Measurements from ENCODE around the gene TUBAL3.

TUBAL3 gene

DNA sequence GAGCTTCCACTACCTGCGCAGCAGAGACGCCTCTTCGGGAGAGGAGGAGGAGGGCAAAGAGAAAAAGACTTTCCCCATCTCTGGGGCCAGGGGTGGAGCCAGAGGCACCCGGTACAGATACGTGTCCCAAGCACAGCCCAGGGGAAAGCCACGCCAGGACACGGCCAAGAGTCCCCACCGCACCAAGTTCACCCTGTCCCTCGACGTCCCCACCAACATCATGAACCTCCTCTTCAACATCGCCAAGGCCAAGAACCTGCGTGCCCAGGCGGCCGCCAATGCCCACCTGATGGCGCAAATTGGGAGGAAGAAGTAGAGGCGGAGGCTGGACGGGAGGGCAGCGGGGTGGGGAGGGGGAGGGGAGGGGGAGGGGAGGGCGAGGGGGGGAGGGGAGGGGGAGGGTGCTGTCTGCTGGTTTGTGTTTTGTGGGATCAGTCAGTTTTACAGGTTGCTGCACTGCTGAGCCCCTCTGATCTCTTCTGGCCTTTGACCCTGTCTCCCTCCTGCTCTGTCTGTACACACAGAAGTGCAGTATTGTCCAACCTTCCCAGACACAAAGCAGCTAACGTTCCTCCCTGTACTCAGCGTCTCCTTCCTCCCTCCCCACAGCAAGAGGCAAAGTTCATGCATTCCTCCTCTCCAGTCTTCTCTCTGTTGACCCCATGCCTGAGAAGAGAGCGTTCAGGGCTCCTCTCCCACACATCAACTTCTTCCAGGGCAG, 30.6 kb downstream of the TUBAL3 start:
- DNase-seq, result no peak

DNA sequence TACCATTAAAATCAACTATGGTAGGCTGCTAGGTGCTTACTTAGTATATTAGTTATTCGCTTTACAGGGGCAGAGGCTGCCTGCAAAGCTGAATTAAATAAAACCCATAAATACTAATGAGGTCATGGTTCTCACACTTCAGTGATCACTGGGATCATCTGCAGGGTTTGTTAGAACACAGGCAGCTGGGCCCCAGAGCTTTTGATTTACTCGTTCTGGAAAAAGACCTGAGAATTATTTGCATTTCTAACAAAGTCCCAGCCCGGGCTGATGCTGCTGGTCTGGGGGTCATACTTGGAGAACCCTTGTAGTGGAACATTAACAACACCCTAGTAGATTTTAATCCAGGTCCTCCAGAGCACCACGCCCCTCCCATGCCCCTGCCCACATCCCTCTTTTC, 31.3 kb downstream of the TUBAL3 start:
- no peak for DNase-seq

DNA sequence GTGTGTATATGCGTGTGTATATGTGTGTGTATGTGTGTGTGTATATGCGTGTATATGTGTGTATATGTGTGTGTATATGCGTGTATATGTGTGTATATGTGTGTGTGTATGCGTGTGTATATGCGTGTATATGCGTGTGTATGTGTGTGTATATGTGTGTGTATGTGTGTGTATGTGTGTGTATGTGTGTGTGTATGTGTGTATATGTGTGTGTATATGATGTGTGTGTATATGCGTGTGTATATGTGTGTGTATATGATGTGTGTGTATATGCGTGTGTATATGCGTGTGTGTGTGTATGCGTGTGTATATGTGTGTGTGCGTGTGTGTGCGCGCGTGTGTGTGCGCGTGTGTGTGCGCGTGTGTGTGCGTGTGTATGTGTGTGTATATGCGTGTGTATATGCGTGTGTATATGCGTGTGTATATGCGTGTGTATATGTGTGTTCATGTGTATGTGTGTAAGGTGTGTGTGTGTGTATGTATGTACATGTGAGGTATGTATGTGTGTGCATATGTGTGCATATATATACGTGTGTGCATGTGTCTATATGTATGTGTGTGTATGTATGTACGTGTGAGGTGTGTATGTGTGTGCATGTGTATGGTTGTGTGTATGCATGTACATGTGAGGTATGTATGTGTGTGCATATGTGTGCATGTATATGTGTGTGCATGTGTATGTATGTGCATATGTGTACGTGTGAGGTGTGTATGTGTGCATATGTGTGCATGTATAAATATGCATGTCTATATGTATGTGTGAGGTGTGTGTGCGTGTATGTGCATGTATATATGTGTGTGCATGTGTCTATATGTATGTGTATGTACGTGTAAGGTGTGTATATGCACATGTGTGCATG, 33.9 kb downstream of the TUBAL3 start:
- DNase-seq, result no peak

DNA sequence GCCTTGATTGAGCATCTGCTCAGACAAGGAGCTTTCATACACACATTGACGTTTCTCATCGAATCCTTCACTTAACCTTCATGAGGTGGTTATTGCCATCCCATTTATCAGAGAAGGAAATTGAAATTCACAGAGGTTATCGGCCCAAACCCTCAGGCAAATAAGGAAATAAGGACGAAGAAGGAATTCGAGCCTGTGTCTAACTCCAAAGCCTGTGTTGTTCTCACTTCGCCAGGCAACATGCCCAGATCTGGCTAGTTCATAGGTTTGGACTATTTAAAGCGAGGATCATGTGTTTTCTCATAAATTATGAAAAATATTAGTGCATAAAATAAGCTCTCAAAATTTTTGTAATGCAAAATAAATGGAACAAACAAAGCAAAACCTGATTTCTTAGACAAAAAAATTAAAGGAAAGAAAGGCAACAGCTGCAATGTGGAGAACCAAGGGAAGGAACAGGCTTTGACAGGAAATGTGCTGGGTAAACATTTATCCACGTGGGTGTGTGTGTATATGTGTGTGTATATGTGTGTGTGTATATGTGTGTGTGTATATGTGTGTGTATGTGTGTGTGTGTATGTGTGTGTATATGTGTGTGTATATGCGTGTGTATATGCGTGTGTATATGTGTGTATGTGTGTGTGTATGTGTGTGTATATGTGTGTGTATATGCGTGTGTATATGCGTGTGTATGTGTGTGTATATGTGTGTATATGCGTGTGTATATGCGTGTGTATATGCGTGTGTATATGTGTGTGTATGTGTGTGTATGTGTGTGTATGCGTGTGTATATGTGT, 35.1 kb downstream of the TUBAL3 start:
- no peak for DNase-seq

DNA sequence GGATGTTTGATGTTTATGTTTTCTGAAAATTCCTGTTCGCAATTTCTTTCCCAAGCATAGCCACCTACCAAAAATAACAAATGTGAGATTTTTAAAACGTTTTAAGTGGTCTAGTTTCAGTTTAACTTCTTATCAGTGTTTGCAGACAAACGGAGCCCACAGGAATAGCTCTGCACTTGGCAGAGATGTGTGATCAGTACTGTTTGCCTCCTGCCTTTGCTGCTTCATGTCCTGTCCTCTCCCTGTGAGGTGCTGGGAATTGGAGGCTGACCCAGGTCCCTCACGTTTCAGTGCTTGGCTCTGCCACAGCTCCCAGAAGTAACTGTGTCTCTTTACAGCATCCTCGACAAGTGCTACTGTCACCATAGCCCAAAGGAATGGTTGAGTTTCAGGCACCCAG, 38.7 kb downstream of the TUBAL3 start:
- no peak for DNase-seq

DNA sequence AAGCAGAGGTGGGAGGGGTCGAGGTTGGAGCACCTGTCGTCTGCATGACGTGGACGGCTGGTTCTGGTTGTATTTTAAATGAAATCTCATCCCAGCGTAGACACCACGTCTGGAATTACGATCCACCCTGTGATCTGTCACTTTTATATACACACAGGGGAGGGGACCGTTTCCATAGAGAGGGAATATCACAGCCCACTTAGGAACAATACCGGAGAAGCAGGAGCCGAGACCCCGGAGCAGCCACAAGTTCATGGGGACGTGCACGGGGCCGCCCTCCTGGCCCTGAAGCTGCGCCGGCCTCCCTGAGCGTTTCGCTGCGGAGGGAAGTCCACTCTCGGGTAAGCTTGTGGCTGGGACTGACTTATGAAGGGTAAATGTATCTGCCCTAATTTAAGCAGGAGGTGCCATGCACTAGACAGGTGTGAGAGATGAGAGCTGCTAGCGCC, 39.7 kb downstream of the TUBAL3 start, which contains the start of gene UCN3:
Gene UCN3, plus strand, starts transcription at position 77 of the 449 bp plus-strand sequence. CDS start 8,755 bp downstream, outside the sequence.
- no peak for DNase-seq

DNA sequence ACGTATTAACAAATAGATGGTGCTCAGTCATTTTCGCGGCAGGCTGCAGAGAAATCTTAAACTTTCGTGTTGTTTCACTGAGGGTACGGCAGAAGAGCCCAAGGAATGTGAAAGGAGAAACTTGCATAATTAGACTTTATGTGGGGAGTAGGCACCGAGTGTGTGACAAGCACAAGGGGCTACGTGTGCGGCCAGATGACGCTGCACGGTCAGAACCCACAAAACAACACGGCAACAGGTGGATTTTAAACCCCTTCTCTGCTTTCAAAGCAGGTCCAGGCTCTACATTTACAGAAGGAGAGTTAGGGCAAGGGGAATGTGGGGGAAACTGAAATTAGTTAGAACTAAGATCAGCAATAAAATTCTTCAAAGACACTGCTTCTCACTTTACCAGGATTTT, 40.3 kb downstream of the TUBAL3 start:
- no peak for DNase-seq

DNA sequence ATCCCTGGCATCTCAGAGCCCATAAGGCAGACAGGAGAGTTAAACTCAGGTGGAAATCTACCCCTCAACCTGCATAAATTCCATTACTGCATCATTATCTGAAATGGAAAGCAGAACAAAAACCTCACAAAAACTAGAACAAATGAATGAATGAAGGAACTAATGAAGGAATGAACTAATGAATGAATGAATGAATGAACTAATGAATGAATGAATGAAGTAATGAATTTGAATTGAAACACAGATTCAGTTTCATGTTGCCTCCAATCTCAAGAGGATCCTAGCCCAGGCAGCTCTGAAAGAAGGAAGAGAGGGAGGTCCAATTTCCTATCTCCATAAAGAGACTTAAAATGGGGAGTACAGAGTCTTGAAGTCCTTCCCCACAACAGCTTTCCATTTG, 41.8 kb downstream of the TUBAL3 start:
- DNase-seq, result no peak

DNA sequence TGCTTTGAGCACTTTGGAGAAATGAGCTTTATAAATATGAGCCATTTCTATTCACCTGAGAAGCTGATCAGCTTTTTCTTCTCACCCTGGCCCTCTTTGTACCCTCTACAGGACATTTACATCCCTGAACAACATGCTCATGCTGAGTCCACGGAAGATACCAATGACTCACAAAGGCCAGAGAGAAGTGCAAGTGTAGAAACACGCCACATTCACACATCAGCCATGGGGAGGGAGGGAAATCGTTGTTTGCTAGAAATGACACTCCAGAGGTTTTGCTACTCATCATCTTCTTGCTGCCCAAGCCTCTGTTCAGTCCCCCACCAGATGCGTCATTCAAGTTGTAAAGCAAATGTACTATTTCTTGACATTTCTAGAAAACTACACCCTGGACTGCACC, 42.7 kb downstream of the TUBAL3 start:
- no peak for DNase-seq

DNA sequence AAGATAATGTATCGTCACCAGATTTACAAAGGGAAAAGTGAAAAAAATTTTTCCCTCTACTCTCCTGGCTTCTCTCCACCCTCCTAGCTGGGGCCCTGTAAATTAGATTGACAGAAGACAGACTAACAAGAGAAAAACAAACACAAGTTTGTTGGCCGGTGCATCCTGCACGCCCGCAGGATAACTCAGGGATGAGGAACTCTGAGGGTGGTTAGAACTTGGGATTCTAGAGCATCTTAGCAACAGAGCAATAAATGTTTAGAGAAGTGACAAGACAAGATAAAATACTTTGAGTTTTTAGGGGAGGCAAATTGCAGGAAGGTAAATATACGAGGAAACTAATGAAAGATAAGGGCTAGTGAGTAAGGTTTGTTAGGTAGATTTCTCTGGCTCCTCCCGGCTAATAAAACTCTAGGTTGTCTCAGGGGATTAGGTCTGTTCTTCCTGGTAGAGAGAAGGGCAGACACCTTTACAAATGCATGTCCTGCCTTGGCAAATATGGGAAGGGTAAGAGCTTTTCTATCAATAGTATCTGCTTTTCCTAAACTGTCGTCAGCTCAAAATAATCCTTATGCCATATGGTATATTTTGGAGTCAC, 44.2 kb downstream of the TUBAL3 start:
- DNase-seq, result no peak

DNA sequence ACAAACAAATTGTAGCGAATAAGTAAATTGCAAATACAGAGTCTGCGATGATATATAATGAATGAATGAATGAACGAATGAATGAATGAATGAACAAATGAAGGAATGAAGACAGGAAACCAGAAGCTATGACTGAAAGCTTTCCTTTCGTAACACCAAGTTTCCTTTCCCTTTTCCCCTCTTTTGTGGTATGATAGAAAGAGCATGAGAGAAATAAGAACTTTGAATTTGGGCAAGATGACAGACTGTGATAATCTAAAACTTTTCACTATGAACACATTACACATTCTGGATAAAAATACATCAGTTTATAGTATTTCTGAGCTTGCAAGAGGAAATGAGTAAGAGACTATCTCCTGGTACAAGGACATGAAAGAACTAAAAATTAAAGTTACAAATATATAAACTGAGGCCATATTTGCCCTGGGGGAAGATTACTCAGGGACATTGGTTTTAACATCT, 48.3 kb downstream of the TUBAL3 start:
- DNase-seq, result no peak

DNA sequence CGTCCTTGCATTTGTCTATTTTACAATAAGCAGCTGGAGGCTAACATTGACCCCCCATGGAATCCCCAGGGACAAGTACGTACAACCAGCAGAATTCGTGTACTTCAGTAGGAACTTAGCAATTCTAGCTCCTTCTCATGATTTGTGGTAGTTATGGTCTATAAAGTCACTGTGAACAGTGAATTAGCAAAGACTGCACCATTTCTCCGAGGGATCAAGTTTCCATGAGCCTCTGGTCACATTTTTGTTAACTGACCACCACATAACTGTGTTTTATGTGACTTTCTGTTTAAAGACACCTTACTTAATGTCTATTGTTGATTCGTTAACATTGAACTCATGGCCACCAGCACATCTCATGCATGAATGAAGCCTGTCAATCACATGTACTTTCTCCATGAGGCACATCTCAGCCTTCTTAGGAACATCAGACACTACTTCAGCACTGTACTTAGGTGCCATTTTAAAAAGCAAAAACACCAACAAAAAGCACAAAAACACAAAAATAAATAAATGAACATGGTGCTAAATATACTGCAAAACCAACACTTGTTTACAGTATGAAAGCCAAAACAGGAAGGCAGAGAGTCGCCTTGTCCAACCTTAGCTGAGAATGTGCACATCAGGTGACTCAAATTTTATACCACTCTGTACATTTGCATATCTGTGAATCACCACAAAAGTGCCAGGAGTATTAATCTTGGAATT, 48.9 kb downstream of the TUBAL3 start:
- DNase-seq, result no peak

DNA sequence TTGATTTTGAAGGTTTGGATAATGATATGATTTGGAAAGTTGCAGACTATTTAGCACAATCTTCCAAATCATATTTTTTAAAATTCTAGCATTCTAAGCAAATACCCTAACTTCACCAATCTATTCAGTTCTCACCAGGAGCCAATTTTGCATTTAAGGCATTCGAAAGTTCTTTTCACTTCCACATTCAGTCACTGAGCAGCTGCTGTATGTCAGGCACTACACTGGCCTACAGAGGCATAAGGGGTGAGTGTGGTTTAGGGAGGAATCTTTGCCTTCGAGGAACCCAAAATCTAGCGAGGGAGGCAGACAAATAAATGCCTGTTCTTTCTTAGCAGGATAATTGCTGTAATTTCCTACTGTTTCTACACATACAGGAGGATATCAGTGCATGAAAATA, 50.6 kb downstream of the TUBAL3 start:
- no peak for DNase-seq

DNA sequence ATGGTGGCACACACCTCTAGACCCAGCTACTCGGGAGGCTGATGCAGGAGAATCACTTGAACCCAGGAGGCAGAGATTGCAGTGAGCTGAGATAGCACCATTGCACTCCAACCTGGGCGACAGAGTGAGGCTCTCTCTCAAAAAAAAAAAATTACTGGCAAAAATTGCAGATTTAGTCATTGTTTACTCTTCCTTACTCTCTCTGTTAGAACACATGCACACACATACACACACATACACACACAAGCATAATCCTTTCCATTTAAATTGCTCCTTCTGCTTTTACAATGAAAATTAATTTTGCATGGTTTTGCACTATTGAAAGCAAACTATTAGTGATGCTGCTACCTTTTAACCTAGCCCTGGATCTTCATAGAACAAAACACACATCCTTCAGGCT, 55.3 kb downstream of the TUBAL3 start:
- DNase-seq, result no peak

DNA sequence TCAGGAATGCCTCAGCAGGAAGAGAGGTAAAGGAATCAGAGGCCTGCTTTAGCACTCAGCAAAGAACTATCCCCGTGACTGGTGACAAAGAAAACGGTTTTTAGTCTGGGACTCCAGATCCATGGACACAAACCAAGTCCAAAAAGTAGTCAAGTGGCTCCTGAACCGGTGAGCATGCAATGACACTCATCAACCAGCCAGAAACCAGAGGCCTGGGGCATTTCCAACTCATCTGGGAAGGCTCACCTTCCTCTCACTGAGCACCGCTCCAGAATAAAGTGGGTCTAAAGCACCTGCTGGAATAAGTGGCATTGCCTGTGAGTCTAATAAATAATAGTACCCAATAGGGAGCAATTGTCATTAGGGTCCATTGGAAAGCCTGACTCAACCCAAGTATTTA, 57.7 kb downstream of the TUBAL3 start:
- DNase-seq, result no peak

DNA sequence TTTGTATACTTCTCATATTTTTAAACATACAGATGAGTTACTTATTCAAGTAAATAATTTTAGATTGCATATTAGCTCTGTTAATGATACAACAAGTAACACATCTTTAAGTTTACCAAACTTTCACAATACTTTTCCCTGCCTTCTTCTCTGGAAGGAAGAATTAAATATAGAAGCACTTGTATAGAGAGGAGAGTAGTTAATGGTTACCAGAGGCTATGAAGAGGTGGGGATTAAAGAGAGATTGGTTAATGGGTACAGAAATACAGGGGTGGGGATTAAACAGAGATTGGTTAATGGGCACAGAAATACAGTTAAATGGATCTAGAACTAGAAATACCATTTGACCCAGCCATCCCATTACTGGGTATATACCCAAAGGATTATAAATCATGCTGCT, 59.9 kb downstream of the TUBAL3 start:
- DNase-seq, result no peak

DNA sequence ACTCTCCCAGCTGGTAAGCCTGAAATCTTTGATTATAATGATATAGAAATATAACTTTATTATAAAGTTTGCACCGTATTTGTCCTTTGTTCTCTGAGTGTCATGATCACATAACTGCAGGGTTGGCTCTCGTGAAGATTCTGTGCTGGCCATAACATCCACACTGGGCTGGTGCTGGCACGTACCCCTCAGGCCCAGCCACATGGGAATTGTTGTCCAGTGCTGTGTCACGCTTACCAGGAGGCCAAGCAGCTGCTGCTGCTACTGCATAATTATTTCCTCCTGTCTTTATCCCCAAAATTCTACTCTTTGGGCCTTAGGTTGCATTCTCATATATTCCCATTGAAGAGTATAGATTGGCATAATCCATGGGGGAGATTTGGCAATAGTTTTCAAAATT, 60.6 kb downstream of the TUBAL3 start:
- no peak for DNase-seq

DNA sequence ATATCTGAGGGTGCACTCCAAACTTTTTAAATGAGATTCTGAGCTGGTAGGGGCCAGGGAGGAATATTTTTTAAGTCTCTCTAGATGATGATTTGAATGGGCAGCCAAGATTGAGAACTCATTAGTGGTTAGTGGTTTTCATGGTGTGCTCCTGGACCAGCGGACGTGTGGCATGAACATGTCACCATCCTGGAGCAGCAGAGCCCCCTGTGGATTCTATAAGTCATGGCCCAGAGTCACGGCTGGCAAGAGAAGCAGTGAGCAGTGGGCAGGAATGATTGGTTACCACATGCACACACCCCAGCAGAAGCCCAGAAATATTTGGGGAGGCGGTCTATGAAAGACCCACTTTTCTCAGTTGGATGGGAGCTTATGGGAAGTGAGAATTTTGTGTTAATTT, 61.1 kb downstream of the TUBAL3 start:
- DNase-seq, result peak; percentile 33

Data from CD4-positive, alpha-beta T cell treated with Interferon alpha-2 for 1 hour (primary cell).